HepG2 (cell line): ENCODE results near the gene NR2F6. TPM values are rescaled to one million over a fixed set of nuclear protein-coding genes. Genes with fewer than 3 reads are reported as not detected.

Source experiments
- HNRNPL ChIP-seq: fragments of 200-400 bp; formaldehyde crosslinking; IDR thresholded peaks from 2 replicates; pipeline ENCODE4 v1.6.1; 2017; ENCODE audit warnings: mild to moderate bottlenecking, low read depth, low read length
- KDM4B ChIP-seq: sonication (generic); formaldehyde crosslinking; IDR thresholded peaks from 2 replicates; pipeline ENCODE4 v1.4.0; 2020; ENCODE audit warnings: missing genetic modification reagents
- MAX ChIP-seq: IDR thresholded peaks from 2 replicates; pipeline ENCODE4 v1.6.1; 2012; ENCODE audit warnings: inconsistent platforms
- NFIC ChIP-seq: IDR thresholded peaks from 2 replicates; pipeline ENCODE4 v1.6.1; 2012; ENCODE audit warnings: mild to moderate bottlenecking, low read length, inconsistent platforms
- PAWR ChIP-seq: sonication (generic); formaldehyde crosslinking; IDR thresholded peaks from 2 replicates; pipeline ENCODE4 v1.4.0; 2020; ENCODE audit warnings: missing genetic modification reagents, mild to moderate bottlenecking, borderline replicate concordance
- PHF8 ChIP-seq: sonication (generic); formaldehyde crosslinking; IDR thresholded peaks from 2 replicates; pipeline ENCODE4 v1.5.0; 2020; ENCODE audit warnings: missing genetic modification reagents
- POLR2A ChIP-seq, 2 experiments: IDR thresholded peaks; 2 replicates each; pipeline ENCODE4 v1.6.1; 2011; ENCODE audit warnings: low read depth in 2 of 2, low read length in 2 of 2, mild to moderate bottlenecking in 1 of 2, moderate library complexity in 1 of 2; ENCODE audit not compliant: insufficient read depth in 1 of 2
- RBM22 ChIP-seq: fragments of 200-400 bp; formaldehyde crosslinking; optimal IDR thresholded peaks from 2 replicates; pipeline ENCODE3; 2017; ENCODE audit warnings: mild to moderate bottlenecking, low read length, moderate library complexity
- RFXAP ChIP-seq: sonication (generic); formaldehyde crosslinking; IDR thresholded peaks from 2 replicates; pipeline ENCODE4 v1.4.0; 2020; ENCODE audit warnings: missing genetic modification reagents, borderline replicate concordance
- TAF1 ChIP-seq: sonication (generic); formaldehyde crosslinking; IDR thresholded peaks from 2 replicates; pipeline ENCODE4 v1.4.0; 2020; ENCODE audit warnings: missing genetic modification reagents
- ZBTB33 ChIP-seq: sonication (generic); formaldehyde crosslinking; IDR thresholded peaks from 2 replicates; pipeline ENCODE4 v1.4.0; 2020; ENCODE audit warnings: missing genetic modification reagents
- ZBTB38 ChIP-seq: sonication (generic); formaldehyde crosslinking; IDR thresholded peaks from 2 replicates; pipeline ENCODE4 v1.5.1; 2020; ENCODE audit warnings: mild to moderate bottlenecking, missing genetic modification reagents
- ZFP37 ChIP-seq: sonication (generic); formaldehyde crosslinking; IDR thresholded peaks from 2 replicates; pipeline ENCODE4 v1.4.0; 2020; ENCODE audit warnings: missing genetic modification reagents, borderline replicate concordance
- ZFP82 ChIP-seq: sonication (generic); formaldehyde crosslinking; IDR thresholded peaks from 2 replicates; pipeline ENCODE4 v1.5.1; 2020; ENCODE audit warnings: mild to moderate bottlenecking, missing genetic modification reagents, borderline replicate concordance
- ZHX2 ChIP-seq, 2 experiments: sonication (generic) in 1 of 2; formaldehyde crosslinking in 1 of 2; IDR thresholded peaks; 2 replicates each; pipeline versions ENCODE4 v1.6.1 to v1.9.0; 2014 to 2022; ENCODE audit warnings: antibody characterized with exemption in 1 of 2, borderline replicate concordance in 1 of 2, inconsistent platforms in 1 of 2, low read depth in 1 of 2, missing genetic modification reagents in 1 of 2
- ZNF546 ChIP-seq: sonication (generic); formaldehyde crosslinking; conservative IDR thresholded peaks from 2 replicates; pipeline ENCODE4 v1.8.1; 2023; ENCODE audit warnings: mild to moderate bottlenecking, missing genetic modification reagents
- ZNF687 ChIP-seq: sonication (generic); formaldehyde crosslinking; IDR thresholded peaks from 2 replicates; pipeline ENCODE4 v1.5.1; 2020; ENCODE audit warnings: mild to moderate bottlenecking, missing genetic modification reagents, moderate library complexity
- ZNF737 ChIP-seq: sonication (generic); formaldehyde crosslinking; IDR thresholded peaks from 2 replicates; pipeline ENCODE4 v1.5.0; 2020; ENCODE audit warnings: missing genetic modification reagents, mild to moderate bottlenecking, borderline replicate concordance
- polyA plus RNA-seq, 8 experiments: library from polyadenylated mRNA; depleted of rRNA in 3 of 8; stranded (reverse) in 7 of 8; unstranded in 1 of 8; fragments of >200 nt; fragmentation: Illumina TruSeq in 4 of 8; extraction: Trizol in 4 of 8; gene quantifications; 2 replicates each; pipeline versions ENCODE4 v1.2.1 to v1.2.3, GENCODE V29; 2011 to 2016; ENCODE audit warnings: low read depth in 4 of 8, missing spikeins in 1 of 8, mixed read lengths in 1 of 8; ENCODE audit not compliant: insufficient read depth in 1 of 8
- total RNA-seq, 5 experiments: library from RNA; depleted of rRNA; stranded (reverse); fragments of >200 nt; fragmentation: Illumina TruSeq; extraction: Trizol; gene quantifications; 2 replicates each; pipeline ENCODE4 v1.2.3, GENCODE V29; 2016; ENCODE audit warnings: low read depth in 1 of 5

The NR2F6 gene
- total and polyA plus RNA-seq, 2 of the 13 experiments (the other 11 are each of a cell fraction or from before 2014, with no cell fraction given) = 30.9 to 72.4 TPM

GRCh38 chr19:17227798-17228367 lies 17.8 kb downstream of the NR2F6 start (continued):
- no peak for TF ChIP-seq ZHX2 (IDR thresholded peaks at IDR 0.05; ENCODE audit: low read depth)
- TF ChIP-seq ZHX2 (CRISPR knock-in tag; IDR thresholded peaks at IDR 0.05; ENCODE audit: borderline replicate concordance) = no peak
- no peak for TF ChIP-seq HNRNPL
- TF ChIP-seq ZBTB38 (CRISPR knock-in tag) = peak; percentile 82
- 0 out of 2 replicates have a peak, but pooled peaks have one; percentile 19 for TF ChIP-seq ZNF687
- TF ChIP-seq ZNF546 (CRISPR knock-in tag) = no peak
- TF ChIP-seq RBM22 = peak; percentile 42
- no peak for TF ChIP-seq ZFP82 (CRISPR knock-in tag)
- TF ChIP-seq PAWR (CRISPR knock-in tag) = no peak
- TF ChIP-seq PHF8 = no peak
- 0 out of 2 replicates have a peak, but pooled peaks have one; percentile 22 for TF ChIP-seq MAX
- TF ChIP-seq POLR2A (IDR thresholded peaks at IDR 0.05; ENCODE audit: insufficient read depth in 1 of 2, low read depth in 2 of 2, low read length in 2 of 2) = peak in 1 of 2 experiments; percentile 35; a peak in 1 of 4 replicates
- no peak for TF ChIP-seq RFXAP (CRISPR knock-in tag)
- TF ChIP-seq KDM4B (CRISPR knock-in tag) = no peak
- no peak for TF ChIP-seq NFIC
- peak; percentile 86 for TF ChIP-seq ZBTB33 (CRISPR knock-in tag)
- TF ChIP-seq ZNF737 (CRISPR knock-in tag) = no peak
- no peak for TF ChIP-seq TAF1
- no peak for TF ChIP-seq ZFP37 (CRISPR knock-in tag)
